ENCODE data around the gene TOM1L2.

- TF ChIP-seq POLR2A (IDR thresholded peaks at IDR 0.05) (no peak), CTCF (IDR thresholded peaks at IDR 0.05) (no peak)
Measured at GRCh38 chr17:17942846-17943245, 29.4 kb downstream of the TOM1L2 start.

Data from adrenal gland (tissue), 5 donors.